GM23338 (cell line): Measurements from ENCODE around the gene NME9. TPM values are rescaled to one million over a fixed set of nuclear protein-coding genes. Genes with fewer than 3 reads are reported as not detected.

Source experiments
- ATAC-seq: fragments of 200-7000 bp; cut with Tn5 transposase; 3 replicates; pipeline ENCODE4 v1.9.1; 2020
- DNase-seq: peaks from one replicate; pipeline ENCODE4 v3.0.0-alpha.2; 2015; ENCODE audit warnings: low spot score
- H2AFZ ChIP-seq: fragments of 200-600 bp; sonication (generic); 2 replicates; pipeline ENCODE4 v1.8.0; 2016; ENCODE audit warnings: antibody characterized with exemption, mild to moderate bottlenecking, moderate library complexity
- H3F3A ChIP-seq: fragments of 200-600 bp; sonication (generic); replicated peaks from 2 replicates; pipeline ENCODE4 v1.8.0; 2017; ENCODE audit warnings: antibody characterized with exemption, mixed run types, low read depth
- H3K27ac ChIP-seq: fragments of 200-600 bp; sonication (generic); 2 replicates; pipeline ENCODE4 v1.6.1; 2016; ENCODE audit warnings: low read depth
- H3K27me3 ChIP-seq: fragments of 200-600 bp; sonication (generic); 2 replicates; pipeline ENCODE4 v1.8.0; 2016; ENCODE audit warnings: mild to moderate bottlenecking, mixed run types, moderate library complexity; ENCODE audit not compliant: insufficient read depth
- H3K36me3 ChIP-seq: fragments of 200-600 bp; sonication (generic); 2 replicates; pipeline ENCODE4 v1.8.0; 2016; ENCODE audit warnings: mild to moderate bottlenecking; ENCODE audit not compliant: insufficient read depth
- H3K4me1 ChIP-seq: fragments of 200-600 bp; sonication (generic); 2 replicates; pipeline ENCODE4 v1.8.0; 2016; ENCODE audit warnings: mild to moderate bottlenecking, moderate library complexity; ENCODE audit not compliant: insufficient read depth
- H3K4me2 ChIP-seq: fragments of 200-600 bp; sonication (generic); 2 replicates; pipeline ENCODE4 v1.7.1; 2017; ENCODE audit warnings: mixed run types
- H3K4me3 ChIP-seq: fragments of 200-600 bp; sonication (generic); 2 replicates; pipeline ENCODE4 v1.6.1; 2016; ENCODE audit warnings: mixed run types
- H3K79me2 ChIP-seq: fragments of 200-600 bp; sonication (generic); replicated peaks from 2 replicates; pipeline ENCODE4 v1.8.0; 2017; ENCODE audit warnings: mild to moderate bottlenecking; ENCODE audit not compliant: insufficient read depth
- H3K9me2 ChIP-seq: fragments of 200-600 bp; sonication (generic); 2 replicates; pipeline ENCODE4 v1.8.0; 2017; ENCODE audit not compliant: insufficient read depth
- H4K20me1 ChIP-seq: fragments of 200-600 bp; sonication (generic); replicated peaks from 2 replicates; pipeline ENCODE4 v1.8.0; 2017; ENCODE audit warnings: mild to moderate bottlenecking; ENCODE audit not compliant: insufficient read depth
- H3K27ac Mint-ChIP-seq: 2 replicates; pipeline ENCODE4 v1.8.0; 2020; ENCODE audit warnings: inconsistent platforms, mild to moderate bottlenecking, moderate library complexity, mixed read lengths
- H3K27me3 Mint-ChIP-seq: 3 replicates; pipeline ENCODE4 v1.8.0; 2022; ENCODE audit warnings: low read depth, mild to moderate bottlenecking, moderate library complexity, mixed read lengths, inconsistent platforms; ENCODE audit not compliant: insufficient read depth, poor library complexity
- H3K36me3 Mint-ChIP-seq: 3 replicates; pipeline ENCODE4 v1.8.0; 2021; ENCODE audit warnings: low read depth, mild to moderate bottlenecking, inconsistent platforms, moderate library complexity, mixed read lengths
- H3K4me1 Mint-ChIP-seq: 3 replicates; pipeline ENCODE4 v1.8.0; 2020; ENCODE audit warnings: mild to moderate bottlenecking, inconsistent platforms, mixed read lengths
- H3K4me3 Mint-ChIP-seq: 3 replicates; pipeline ENCODE4 v1.8.0; 2021; ENCODE audit warnings: moderate library complexity, mild to moderate bottlenecking, inconsistent platforms, mixed read lengths
- H3K9me3 Mint-ChIP-seq: 3 replicates; pipeline ENCODE4 v1.8.0; 2020; ENCODE audit warnings: moderate library complexity, mild to moderate bottlenecking, inconsistent platforms, mixed read lengths
- CREB1 ChIP-seq: fragments of 250-450 bp; sonication (Bioruptor Pico); IDR thresholded peaks from 2 replicates; pipeline ENCODE4 v1.5.0; 2020; ENCODE audit warnings: low read depth, mild to moderate bottlenecking, moderate library complexity
- EZH2 ChIP-seq: fragments of 200-600 bp; sonication (generic); IDR thresholded peaks from one replicate; pipeline ENCODE4 v1.8.0; 2017; ENCODE audit warnings: antibody characterized with exemption, mild to moderate bottlenecking, low read depth; ENCODE audit not compliant: unreplicated experiment
- POLR2AphosphoS5 ChIP-seq: IDR thresholded peaks from 2 replicates; pipeline ENCODE4 v1.6.1; 2016; ENCODE audit warnings: antibody characterized with exemption, low read depth
- STAT1 ChIP-seq: IDR thresholded peaks from one replicate; pipeline ENCODE4 v1.6.1; 2016; ENCODE audit warnings: antibody characterized with exemption; ENCODE audit not compliant: unreplicated experiment
- ZNF114 ChIP-seq: fragments of 250-450 bp; sonication (Bioruptor Pico); IDR thresholded peaks from 2 replicates; pipeline ENCODE4 v1.5.0; 2020; ENCODE audit warnings: mild to moderate bottlenecking, moderate library complexity
- polyA plus RNA-seq: library from polyadenylated mRNA; unstranded; fragments of >200 nt; fragmentation: Nextera tagmentation; extraction: Ambion mirVana; gene quantifications from 2 replicates; pipeline ENCODE4 v1.2.1, GENCODE V29; 2016
- total RNA-seq: library from RNA; depleted of rRNA; stranded (reverse); fragments of >200 nt; shearing (Covaris generic); gene quantifications from 2 replicates; pipeline ENCODE4 v1.2.3, GENCODE V29; 2014
- TF ChIP-seq, protein P1 (sequence below): fragments of 250-450 bp; sonication (Bioruptor Pico); IDR thresholded peaks from 2 replicates; pipeline ENCODE4 v1.5.0; 2020; ENCODE audit warnings: mild to moderate bottlenecking, moderate library complexity
- TF ChIP-seq, protein P2 (sequence below): IDR thresholded peaks from 2 replicates; pipeline ENCODE4 v1.6.1; 2016; ENCODE audit warnings: antibody characterized with exemption

NME9 gene
- total and polyA plus RNA-seq, 2 experiments from 2014 or later = 0.14 to 2.0 TPM

DNA sequence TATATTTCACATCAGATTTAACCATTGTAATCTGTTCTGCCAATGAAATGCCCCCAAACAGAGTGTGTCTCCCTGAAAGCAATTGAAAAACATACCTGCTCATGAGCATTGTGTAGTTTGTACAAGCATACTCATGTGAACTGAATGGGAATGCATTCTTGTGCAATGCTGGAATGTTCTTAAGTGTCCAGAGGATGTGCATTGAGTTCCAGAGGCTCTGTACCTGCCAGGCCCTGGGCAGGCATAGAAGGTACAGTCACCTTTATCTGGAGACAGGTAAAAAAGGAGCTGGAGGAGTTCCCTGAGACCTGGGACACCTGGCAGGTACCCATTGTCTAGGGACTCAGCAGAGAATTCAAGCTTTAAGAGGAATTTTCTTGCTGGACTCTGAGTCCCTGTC is 21.5 kb upstream of the NME9 start:
- Histone ChIP-seq H3K36me3 (no peaks in the 10 kb centered on the region), H2AFZ (no peak overlapping the region), H3K9me2 (0 out of 2 replicates have a peak, but pooled peaks cover 9% of the 10 kb centered on the region), H3K27me3 (peaks cover 20% of the 10 kb centered on the region; the same call in 1 of the 2 replicates), H3K27ac (no peak overlapping the region), H4K20me1 (no peaks in the 10 kb centered on the region), H3K4me1 (peaks cover 15% of the 10 kb centered on the region), H3K4me2 (no peak overlapping the region), H3K4me3 (no peak overlapping the region), H3F3A (peaks cover 12% of the 10 kb centered on the region), H3K79me2 (no peaks in the 10 kb centered on the region)
- Mint-ChIP-seq H3K36me3 (no peaks in the 10 kb centered on the region; the same call in 2 of the 3 replicates), H3K9me3 (no peaks in the 10 kb centered on the region), H3K27me3 (peaks cover 24% of the 10 kb centered on the region), H3K4me3 (no peak overlapping the region), H3K27ac (no peak overlapping the region), H3K4me1 (peaks cover 14% of the 10 kb centered on the region)
- no peak for DNase-seq
- no peak for TF ChIP-seq EZH2
- TF ChIP-seq, protein P1, sequence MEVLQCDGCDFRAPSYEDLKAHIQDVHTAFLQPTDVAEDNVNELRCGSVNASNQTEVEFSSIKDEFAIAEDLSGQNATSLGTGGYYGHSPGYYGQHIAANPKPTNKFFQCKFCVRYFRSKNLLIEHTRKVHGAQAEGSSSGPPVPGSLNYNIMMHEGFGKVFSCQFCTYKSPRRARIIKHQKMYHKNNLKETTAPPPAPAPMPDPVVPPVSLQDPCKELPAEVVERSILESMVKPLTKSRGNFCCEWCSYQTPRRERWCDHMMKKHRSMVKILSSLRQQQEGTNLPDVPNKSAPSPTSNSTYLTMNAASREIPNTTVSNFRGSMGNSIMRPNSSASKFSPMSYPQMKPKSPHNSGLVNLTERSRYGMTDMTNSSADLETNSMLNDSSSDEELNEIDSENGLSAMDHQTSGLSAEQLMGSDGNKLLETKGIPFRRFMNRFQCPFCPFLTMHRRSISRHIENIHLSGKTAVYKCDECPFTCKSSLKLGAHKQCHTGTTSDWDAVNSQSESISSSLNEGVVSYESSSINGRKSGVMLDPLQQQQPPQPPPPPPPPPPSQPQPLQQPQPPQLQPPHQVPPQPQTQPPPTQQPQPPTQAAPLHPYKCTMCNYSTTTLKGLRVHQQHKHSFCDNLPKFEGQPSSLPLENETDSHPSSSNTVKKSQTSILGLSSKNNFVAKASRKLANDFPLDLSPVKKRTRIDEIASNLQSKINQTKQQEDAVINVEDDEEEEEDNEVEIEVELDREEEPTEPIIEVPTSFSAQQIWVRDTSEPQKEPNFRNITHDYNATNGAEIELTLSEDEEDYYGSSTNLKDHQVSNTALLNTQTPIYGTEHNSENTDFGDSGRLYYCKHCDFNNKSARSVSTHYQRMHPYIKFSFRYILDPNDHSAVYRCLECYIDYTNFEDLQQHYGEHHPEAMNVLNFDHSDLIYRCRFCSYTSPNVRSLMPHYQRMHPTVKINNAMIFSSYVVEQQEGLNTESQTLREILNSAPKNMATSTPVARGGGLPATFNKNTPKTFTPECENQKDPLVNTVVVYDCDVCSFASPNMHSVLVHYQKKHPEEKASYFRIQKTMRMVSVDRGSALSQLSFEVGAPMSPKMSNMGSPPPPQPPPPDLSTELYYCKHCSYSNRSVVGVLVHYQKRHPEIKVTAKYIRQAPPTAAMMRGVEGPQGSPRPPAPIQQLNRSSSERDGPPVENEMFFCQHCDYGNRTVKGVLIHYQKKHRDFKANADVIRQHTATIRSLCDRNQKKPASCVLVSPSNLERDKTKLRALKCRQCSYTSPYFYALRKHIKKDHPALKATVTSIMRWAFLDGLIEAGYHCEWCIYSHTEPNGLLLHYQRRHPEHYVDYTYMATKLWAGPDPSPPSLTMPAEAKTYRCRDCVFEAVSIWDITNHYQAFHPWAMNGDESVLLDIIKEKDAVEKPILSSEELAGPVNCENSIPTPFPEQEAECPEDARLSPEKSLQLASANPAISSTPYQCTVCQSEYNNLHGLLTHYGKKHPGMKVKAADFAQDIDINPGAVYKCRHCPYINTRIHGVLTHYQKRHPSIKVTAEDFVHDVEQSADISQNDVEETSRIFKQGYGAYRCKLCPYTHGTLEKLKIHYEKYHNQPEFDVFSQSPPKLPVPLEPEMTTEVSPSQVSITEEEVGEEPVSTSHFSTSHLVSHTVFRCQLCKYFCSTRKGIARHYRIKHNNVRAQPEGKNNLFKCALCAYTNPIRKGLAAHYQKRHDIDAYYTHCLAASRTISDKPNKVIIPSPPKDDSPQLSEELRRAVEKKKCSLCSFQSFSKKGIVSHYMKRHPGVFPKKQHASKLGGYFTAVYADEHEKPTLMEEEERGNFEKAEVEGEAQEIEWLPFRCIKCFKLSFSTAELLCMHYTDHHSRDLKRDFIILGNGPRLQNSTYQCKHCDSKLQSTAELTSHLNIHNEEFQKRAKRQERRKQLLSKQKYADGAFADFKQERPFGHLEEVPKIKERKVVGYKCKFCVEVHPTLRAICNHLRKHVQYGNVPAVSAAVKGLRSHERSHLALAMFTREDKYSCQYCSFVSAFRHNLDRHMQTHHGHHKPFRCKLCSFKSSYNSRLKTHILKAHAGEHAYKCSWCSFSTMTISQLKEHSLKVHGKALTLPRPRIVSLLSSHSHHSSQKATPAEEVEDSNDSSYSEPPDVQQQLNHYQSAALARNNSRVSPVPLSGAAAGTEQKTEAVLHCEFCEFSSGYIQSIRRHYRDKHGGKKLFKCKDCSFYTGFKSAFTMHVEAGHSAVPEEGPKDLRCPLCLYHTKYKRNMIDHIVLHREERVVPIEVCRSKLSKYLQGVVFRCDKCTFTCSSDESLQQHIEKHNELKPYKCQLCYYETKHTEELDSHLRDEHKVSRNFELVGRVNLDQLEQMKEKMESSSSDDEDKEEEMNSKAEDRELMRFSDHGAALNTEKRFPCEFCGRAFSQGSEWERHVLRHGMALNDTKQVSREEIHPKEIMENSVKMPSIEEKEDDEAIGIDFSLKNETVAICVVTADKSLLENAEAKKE (CRISPR knock-in tag) = no peak
- no peak for TF ChIP-seq POLR2AphosphoS5
- no peak for TF ChIP-seq ZNF114 (CRISPR knock-in tag)
- TF ChIP-seq, protein P2, sequence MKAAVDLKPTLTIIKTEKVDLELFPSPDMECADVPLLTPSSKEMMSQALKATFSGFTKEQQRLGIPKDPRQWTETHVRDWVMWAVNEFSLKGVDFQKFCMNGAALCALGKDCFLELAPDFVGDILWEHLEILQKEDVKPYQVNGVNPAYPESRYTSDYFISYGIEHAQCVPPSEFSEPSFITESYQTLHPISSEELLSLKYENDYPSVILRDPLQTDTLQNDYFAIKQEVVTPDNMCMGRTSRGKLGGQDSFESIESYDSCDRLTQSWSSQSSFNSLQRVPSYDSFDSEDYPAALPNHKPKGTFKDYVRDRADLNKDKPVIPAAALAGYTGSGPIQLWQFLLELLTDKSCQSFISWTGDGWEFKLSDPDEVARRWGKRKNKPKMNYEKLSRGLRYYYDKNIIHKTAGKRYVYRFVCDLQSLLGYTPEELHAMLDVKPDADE = no peak
- no peak for TF ChIP-seq STAT1
- TF ChIP-seq CREB1 (CRISPR knock-in tag) = no peak
- no peak for ATAC-seq
